GM23248 (cell line): ENCODE measurements around the gene HOXB4. TPM values are rescaled to one million over a fixed set of nuclear protein-coding genes. Genes with fewer than 3 reads are reported as not detected.

ENCODE experiments used
- DNase-seq: peaks from one replicate; pipeline ENCODE4 v3.0.0-alpha.2; 2015
- H2AFZ ChIP-seq: fragments of 200-600 bp; sonication (generic); 2 replicates; pipeline ENCODE4 v1.6.1; 2016; ENCODE audit warnings: antibody characterized with exemption
- H3F3A ChIP-seq: fragments of 200-600 bp; sonication (generic); 2 replicates; pipeline ENCODE4 v1.6.1; 2016; ENCODE audit warnings: mild to moderate bottlenecking, antibody characterized with exemption, mixed run types; ENCODE audit not compliant: insufficient read depth
- H3K27ac ChIP-seq: fragments of 200-600 bp; sonication (generic); 2 replicates; pipeline ENCODE4 v1.5.1; 2016; ENCODE audit warnings: mild to moderate bottlenecking
- H3K27me3 ChIP-seq: fragments of 200-600 bp; sonication (generic); replicated peaks from 2 replicates; pipeline ENCODE4 v1.6.1; 2016; ENCODE audit warnings: mild to moderate bottlenecking; ENCODE audit not compliant: insufficient read depth
- H3K36me3 ChIP-seq: fragments of 200-600 bp; sonication (generic); 2 replicates; pipeline ENCODE4 v1.6.1; 2016; ENCODE audit warnings: low read depth, mild to moderate bottlenecking
- H3K4me1 ChIP-seq: fragments of 200-600 bp; sonication (generic); 2 replicates; pipeline ENCODE4 v1.6.1; 2016; ENCODE audit warnings: mild to moderate bottlenecking; ENCODE audit not compliant: insufficient read depth
- H3K4me2 ChIP-seq: fragments of 200-600 bp; sonication (generic); one replicate; pipeline ENCODE4 v1.6.1; 2016; ENCODE audit warnings: mild to moderate bottlenecking; ENCODE audit not compliant: unreplicated experiment
- H3K4me3 ChIP-seq: fragments of 200-600 bp; sonication (generic); 2 replicates; pipeline ENCODE4 v1.5.1; 2016; ENCODE audit warnings: mild to moderate bottlenecking
- H3K79me2 ChIP-seq: fragments of 200-600 bp; sonication (generic); 2 replicates; pipeline ENCODE4 v1.6.1; 2016; ENCODE audit warnings: mild to moderate bottlenecking; ENCODE audit not compliant: insufficient read depth
- H3K9ac ChIP-seq: fragments of 200-600 bp; sonication (generic); 2 replicates; pipeline ENCODE4 v1.6.1; 2016; ENCODE audit warnings: mild to moderate bottlenecking
- H3K9me2 ChIP-seq: fragments of 200-600 bp; sonication (generic); 2 replicates; pipeline ENCODE4 v1.6.1; 2016; ENCODE audit warnings: mixed run types, mild to moderate bottlenecking, moderate library complexity; ENCODE audit not compliant: insufficient read depth
- H3K9me3 ChIP-seq: fragments of 200-600 bp; sonication (generic); one replicate; pipeline ENCODE4 v1.6.1; 2017; ENCODE audit warnings: low read depth
- H4K20me1 ChIP-seq: fragments of 200-600 bp; sonication (generic); 2 replicates; pipeline ENCODE4 v1.6.0; 2016; ENCODE audit not compliant: insufficient read depth
- EZH2 ChIP-seq: fragments of 200-600 bp; sonication (generic); IDR thresholded peaks from 2 replicates; pipeline ENCODE4 v1.6.1; 2018; ENCODE audit warnings: antibody characterized with exemption, mild to moderate bottlenecking; ENCODE audit not compliant: insufficient read depth, poor library complexity, severe bottlenecking
- EZH2phosphoT487 ChIP-seq: fragments of 200-600 bp; sonication (generic); IDR thresholded peaks from 2 replicates; pipeline ENCODE4 v1.6.1; 2018; ENCODE audit warnings: antibody characterized with exemption, moderate library complexity, mild to moderate bottlenecking, low read depth; ENCODE audit not compliant: insufficient read depth
- WGBS, 2 experiments: methylation state at CpG; one replicate each; pipeline ENCODE4 v1.1.6; 2015 to 2017; ENCODE audit warnings: low lambda C conversion rate in 2 of 2, low coverage in 1 of 2; ENCODE audit errors: missing lambda C conversion rate in 2 of 2; 5-methylcytosine and 5-hydroxymethylcytosine counted together
- in situ Hi-C: fragments of 300-500 bp; cut with MboI; formaldehyde crosslinking; loops from 2 replicates; pipeline ENCODE4 v1.15.0; 2020
- polyA plus RNA-seq: library from polyadenylated mRNA; unstranded; fragments of >200 nt; fragmentation: Nextera tagmentation; extraction: Ambion mirVana; gene quantifications from 2 replicates; pipeline ENCODE4 v1.2.1, GENCODE V29; 2016
- total RNA-seq: library from RNA; depleted of rRNA; stranded (reverse); fragments of >200 nt; shearing (Covaris generic); gene quantifications from 2 replicates; pipeline ENCODE4 v1.2.3, GENCODE V29; 2014

The HOXB4 gene
- total and polyA plus RNA-seq, 2 experiments from 2014 or later = 1.2 to 2.2 TPM

GRCh38 chr17:48590607-48591161 is 12.5 kb upstream of the HOXB4 start:
- no peak overlapping the region for H3K27ac ChIP-seq
- peaks cover 4% of the 10 kb centered on the region; the same call in 1 of the 2 replicates for H3K79me2 ChIP-seq
- no peaks in the 10 kb centered on the region for H3K27me3 ChIP-seq

GRCh38 chr17:48589831-48590606 is 11.9 kb upstream of the HOXB4 start, which contains the start of gene HOXB3:
HOXB3 (minus strand) TSS chr17:48590241; CDS start chr17:48552474, 37,767 bp downstream.
- Histone ChIP-seq H3K4me1 (peaks cover 8% of the 10 kb centered on the region; the same call in 1 of the 2 replicates), H3K4me2 (no peak within 1 kb of the TSS), H3K9me3 (no peaks in the 10 kb centered on the region), H4K20me1 (no peaks in the 10 kb centered on the region), H2AFZ (no peak within 1 kb of the TSS), H3K9ac (no peak within 1 kb of the TSS), H3K9me2 (no peaks in the 10 kb centered on the region), H3K79me2 (peaks cover 4% of the 10 kb centered on the region; the same call in 1 of the 2 replicates), H3K4me3 (no peak within 1 kb of the TSS), H3K27me3 (no peaks in the 10 kb centered on the region), H3F3A (0 out of 2 replicates have a peak, but pooled peaks cover 8% of the 10 kb centered on the region), H3K27ac (no peak within 1 kb of the TSS), H3K36me3 (no peaks in the 10 kb centered on the region)
- DNase-seq = no peak
- in situ Hi-C loops = no loop called here
- TF ChIP-seq EZH2 (no peak), EZH2phosphoT487 (no peak)
- WGBS, 2 experiments = 88 to 91% methylated on average over 23 of the region's 23 CpGs

More at GRCh38 chr17:48590607-48591161, 12.5 kb upstream of the HOXB4 start:
- H3K9ac ChIP-seq = no peak overlapping the region
- H4K20me1 ChIP-seq = no peaks in the 10 kb centered on the region
- no peak overlapping the region for H3K4me3 ChIP-seq
- in situ Hi-C loops = no loop called here
- H3F3A ChIP-seq = 0 out of 2 replicates have a peak, but pooled peaks cover 6% of the 10 kb centered on the region
- peaks cover 8% of the 10 kb centered on the region; the same call in 1 of the 2 replicates for H3K4me1 ChIP-seq
- H3K9me3 ChIP-seq = no peaks in the 10 kb centered on the region
- H3K36me3 ChIP-seq = no peaks in the 10 kb centered on the region
- H3K4me2 ChIP-seq = no peak overlapping the region
- no peak for DNase-seq
- H3K9me2 ChIP-seq = no peaks in the 10 kb centered on the region
- no peak overlapping the region for H2AFZ ChIP-seq
- TF ChIP-seq EZH2phosphoT487 (no peak), EZH2 (no peak)

GRCh38 chr17:48589060-48589830 is 11.1 kb upstream of the HOXB4 start:
- DNase-seq = no peak
- Histone ChIP-seq H3K9me2 (no peaks in the 10 kb centered on the region), H3K4me3 (no peak overlapping the region), H3K4me2 (no peak overlapping the region), H4K20me1 (no peaks in the 10 kb centered on the region), H3K9me3 (no peaks in the 10 kb centered on the region), H3K79me2 (peaks cover 4% of the 10 kb centered on the region; the same call in 1 of the 2 replicates), H3K4me1 (peaks cover 11% of the 10 kb centered on the region), H3K27ac (no peak overlapping the region), H3K36me3 (no peaks in the 10 kb centered on the region), H3K9ac (no peak overlapping the region), H2AFZ (no peak overlapping the region), H3K27me3 (no peaks in the 10 kb centered on the region), H3F3A (peaks cover 11% of the 10 kb centered on the region; the same call in 1 of the 2 replicates)
- WGBS, 2 experiments = 91 to 93% methylated on average over 10 of the region's 10 CpGs
- in situ Hi-C loops = no loop called here
- TF ChIP-seq EZH2phosphoT487 = no peak
- no peak for TF ChIP-seq EZH2

- H4K20me1 ChIP-seq = no peaks in the 10 kb centered on the region
- H3K4me2 ChIP-seq = no peak overlapping the region
- H3F3A ChIP-seq = peaks cover 18% of the 10 kb centered on the region; the same call in 1 of the 2 replicates
- peaks cover 15% of the 10 kb centered on the region for H3K4me1 ChIP-seq
- H3K36me3 ChIP-seq = no peaks in the 10 kb centered on the region
- no peak overlapping the region for H3K27ac ChIP-seq
- H3K9me3 ChIP-seq = no peaks in the 10 kb centered on the region
- no peak overlapping the region for H2AFZ ChIP-seq
- peak; percentile 28 for DNase-seq
- in situ Hi-C loops = no loop called here
- TF ChIP-seq EZH2 (no peak), EZH2phosphoT487 (no peak)
- H3K4me3 ChIP-seq = no peak overlapping the region
- no peaks in the 10 kb centered on the region for H3K9me2 ChIP-seq
- H3K27me3 ChIP-seq = no peaks in the 10 kb centered on the region
- H3K79me2 ChIP-seq = peaks cover 8% of the 10 kb centered on the region
- no peak overlapping the region for H3K9ac ChIP-seq
- 71 to 74% methylated on average over 2 of the region's 2 CpGs for WGBS, 2 experiments
These were observed 10.4 kb upstream of the HOXB4 start for GRCh38 chr17:48588528-48588927.
